Measurements from ENCODE around the gene MFAP4. TPM values are rescaled to one million over a fixed set of nuclear protein-coding genes. Genes with fewer than 3 reads are reported as not detected.
A peak's percentile ranks its signal among the peaks of the same experiment; 100 is the strongest.

Gene MFAP4
- total RNA-seq, 1 experiment from 2014 or later, result not detected

DNA sequence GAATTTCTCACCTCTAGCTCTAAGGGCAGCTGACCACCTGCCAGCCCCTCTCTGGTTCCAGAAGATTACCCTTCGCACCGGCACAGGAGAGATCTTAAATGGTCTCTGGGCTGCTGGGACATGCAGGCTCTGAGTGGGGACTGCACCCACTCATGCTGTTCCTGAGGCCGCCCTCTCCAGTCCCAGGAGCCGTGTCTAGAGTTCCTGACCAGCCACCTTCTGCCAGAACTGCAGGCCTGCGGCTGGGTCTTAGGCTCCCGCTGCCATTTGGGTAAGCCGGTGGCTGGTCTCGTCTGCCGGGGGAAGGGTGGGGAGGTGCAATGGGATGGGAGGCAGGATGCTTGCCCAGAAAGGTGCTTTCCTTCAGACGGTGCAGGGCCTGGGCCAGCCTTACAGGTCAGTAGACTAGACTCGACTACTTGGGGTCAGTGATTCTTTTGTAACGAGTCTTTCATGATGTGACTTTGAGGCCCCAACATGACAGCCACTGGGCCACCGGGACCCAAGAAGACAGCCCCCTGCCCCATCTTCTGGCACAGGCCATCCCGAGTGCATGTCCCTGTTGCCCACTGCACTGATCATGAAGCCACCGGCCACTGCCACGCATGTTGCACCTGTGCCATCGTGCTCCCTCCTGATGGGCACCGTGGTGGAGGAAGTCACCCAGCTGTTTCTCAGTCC is 50.9 kb downstream of the MFAP4 start:
- Histone ChIP-seq H3K27me3 (replicated peaks; ENCODE audit: control insufficient read depth, insufficient read depth, low read length) (no peaks in the 10 kb centered on the region), H3K36me3 (ENCODE audit: control insufficient read depth, insufficient read depth, low read length) (no peaks in the 10 kb centered on the region; the same call in none of the 2 replicates), H3K9me3 (no peaks in the 10 kb centered on the region), H3K4me3 (ENCODE audit: low read depth, low read length) (no peak overlapping the region), H3K4me1 (peaks cover 22% of the 10 kb centered on the region)
- Mint-ChIP-seq H3K4me1 (ENCODE audit: low read depth, unreplicated experiment) (peaks cover 7% of the 10 kb centered on the region), H3K36me3 (ENCODE audit: insufficient read depth, unreplicated experiment) (peaks cover 21% of the 10 kb centered on the region), H3K27me3 (ENCODE audit: insufficient read depth, unreplicated experiment) (no peaks in the 10 kb centered on the region), H3K27ac (ENCODE audit: unreplicated experiment) (no peak overlapping the region), H3K9me3 (ENCODE audit: unreplicated experiment) (no peaks in the 10 kb centered on the region), H3K4me3 (ENCODE audit: unreplicated experiment) (no peak overlapping the region)
- TF ChIP-seq, protein P1, sequence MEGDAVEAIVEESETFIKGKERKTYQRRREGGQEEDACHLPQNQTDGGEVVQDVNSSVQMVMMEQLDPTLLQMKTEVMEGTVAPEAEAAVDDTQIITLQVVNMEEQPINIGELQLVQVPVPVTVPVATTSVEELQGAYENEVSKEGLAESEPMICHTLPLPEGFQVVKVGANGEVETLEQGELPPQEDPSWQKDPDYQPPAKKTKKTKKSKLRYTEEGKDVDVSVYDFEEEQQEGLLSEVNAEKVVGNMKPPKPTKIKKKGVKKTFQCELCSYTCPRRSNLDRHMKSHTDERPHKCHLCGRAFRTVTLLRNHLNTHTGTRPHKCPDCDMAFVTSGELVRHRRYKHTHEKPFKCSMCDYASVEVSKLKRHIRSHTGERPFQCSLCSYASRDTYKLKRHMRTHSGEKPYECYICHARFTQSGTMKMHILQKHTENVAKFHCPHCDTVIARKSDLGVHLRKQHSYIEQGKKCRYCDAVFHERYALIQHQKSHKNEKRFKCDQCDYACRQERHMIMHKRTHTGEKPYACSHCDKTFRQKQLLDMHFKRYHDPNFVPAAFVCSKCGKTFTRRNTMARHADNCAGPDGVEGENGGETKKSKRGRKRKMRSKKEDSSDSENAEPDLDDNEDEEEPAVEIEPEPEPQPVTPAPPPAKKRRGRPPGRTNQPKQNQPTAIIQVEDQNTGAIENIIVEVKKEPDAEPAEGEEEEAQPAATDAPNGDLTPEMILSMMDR (IDR thresholded peaks at IDR 0.05; ENCODE audit: insufficient read depth in 1 of 2, low read depth in 1 of 2, low read length in 1 of 2, severe bottlenecking in 1 of 2, unreplicated experiment in 1 of 2), result no peak
- intact Hi-C loops (cut with micrococcal nuclease; ENCODE audit: unreplicated experiment), result no loop called here
- CTCF ChIA-PET, result no interaction called here
- BruUV-seq (replicated peaks), result no TSS peak
- peak in 1 of 2 experiments; percentile 33 for DNase-seq
- POLR2A ChIA-PET, result no interaction called here

DNA sequence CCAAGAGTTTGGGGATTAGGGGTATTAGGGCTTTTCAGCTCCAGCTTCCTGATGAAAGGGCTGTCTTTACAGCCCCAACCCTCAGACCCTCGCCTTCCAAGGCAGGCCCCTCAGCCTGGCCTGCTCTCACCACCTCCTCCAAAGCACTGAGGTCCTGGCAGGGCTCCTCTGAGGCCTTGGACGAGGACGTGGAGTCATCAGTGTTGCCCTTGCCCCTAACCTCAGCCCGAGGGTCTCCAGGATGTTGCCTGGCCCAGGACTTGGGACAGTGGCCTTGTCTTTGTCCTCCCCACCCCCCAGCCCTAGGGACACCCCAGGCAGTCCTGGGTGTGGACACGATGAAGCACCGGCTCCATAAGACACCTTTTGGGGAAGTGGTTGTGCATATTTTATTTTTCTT is 52.7 kb downstream of the MFAP4 start:
- Histone ChIP-seq H3K9me3 (no peaks in the 10 kb centered on the region), H3K36me3 (ENCODE audit: control insufficient read depth, insufficient read depth, low read length) (no peaks in the 10 kb centered on the region; the same call in none of the 2 replicates), H3K4me1 (peaks cover 22% of the 10 kb centered on the region), H3K4me3 (ENCODE audit: low read depth, low read length) (no peak overlapping the region), H3K27me3 (replicated peaks; ENCODE audit: control insufficient read depth, insufficient read depth, low read length) (no peaks in the 10 kb centered on the region)
- H3K36me3 Mint-ChIP-seq (ENCODE audit: insufficient read depth, unreplicated experiment), result peaks cover 24% of the 10 kb centered on the region
- peak in 1 of 2 experiments; percentile 32 for DNase-seq
- TF ChIP-seq, protein P1 (IDR thresholded peaks at IDR 0.05; ENCODE audit: insufficient read depth in 1 of 2, low read depth in 1 of 2, low read length in 1 of 2, severe bottlenecking in 1 of 2, unreplicated experiment in 1 of 2), result no peak
- H3K4me3 Mint-ChIP-seq (ENCODE audit: unreplicated experiment), result no peak overlapping the region
- no peaks in the 10 kb centered on the region for H3K9me3 Mint-ChIP-seq (ENCODE audit: unreplicated experiment)
- ChIA-PET POLR2A (no interaction called here), CTCF (no interaction called here)
- H3K27me3 Mint-ChIP-seq (ENCODE audit: insufficient read depth, unreplicated experiment), result no peaks in the 10 kb centered on the region
- intact Hi-C loops (cut with micrococcal nuclease; ENCODE audit: unreplicated experiment), result no loop called here
- no peak overlapping the region for H3K27ac Mint-ChIP-seq (ENCODE audit: unreplicated experiment)
- BruUV-seq (replicated peaks), result no TSS peak
- H3K4me1 Mint-ChIP-seq (ENCODE audit: low read depth, unreplicated experiment), result peaks cover 7% of the 10 kb centered on the region

DNA sequence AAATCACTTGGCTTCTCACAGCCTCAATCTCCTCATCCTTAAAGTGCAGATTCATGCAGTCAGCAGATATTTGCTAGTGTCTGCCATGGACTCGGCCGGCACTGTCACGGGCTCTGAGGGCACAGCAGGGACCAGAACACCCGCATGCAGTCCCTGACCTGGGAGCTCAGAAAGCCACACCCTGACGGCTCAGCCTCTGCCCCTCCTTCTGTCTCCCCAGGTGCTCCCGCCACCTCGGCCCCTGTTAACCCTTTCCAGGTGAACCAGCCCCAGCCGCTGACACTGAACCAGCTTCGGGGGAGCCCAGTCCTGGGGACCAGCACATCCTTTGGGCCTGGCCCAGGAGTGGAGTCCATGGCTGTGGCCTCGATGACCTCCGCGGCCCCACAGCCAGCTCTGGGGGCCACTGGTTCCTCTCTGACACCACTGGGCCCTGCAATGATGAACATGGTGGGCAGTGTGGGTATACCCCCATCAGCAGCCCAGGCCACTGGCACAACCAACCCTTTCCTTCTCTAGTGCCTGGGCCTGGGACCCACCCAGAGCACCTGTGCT is 53.2 kb downstream of the MFAP4 start:
- Mint-ChIP-seq H3K9me3 (ENCODE audit: unreplicated experiment) (no peaks in the 10 kb centered on the region), H3K27me3 (ENCODE audit: insufficient read depth, unreplicated experiment) (no peaks in the 10 kb centered on the region), H3K27ac (ENCODE audit: unreplicated experiment) (no peak overlapping the region), H3K4me3 (ENCODE audit: unreplicated experiment) (no peak overlapping the region), H3K4me1 (ENCODE audit: low read depth, unreplicated experiment) (peaks cover 7% of the 10 kb centered on the region), H3K36me3 (ENCODE audit: insufficient read depth, unreplicated experiment) (peaks cover 24% of the 10 kb centered on the region)
- DNase-seq, result no peak
- no TSS peak for BruUV-seq (replicated peaks)
- ChIA-PET POLR2A (no interaction called here), CTCF (no interaction called here)
- TF ChIP-seq, protein P1 (IDR thresholded peaks at IDR 0.05; ENCODE audit: insufficient read depth in 1 of 2, low read depth in 1 of 2, low read length in 1 of 2, severe bottlenecking in 1 of 2, unreplicated experiment in 1 of 2), result no peak
- Histone ChIP-seq H3K27me3 (replicated peaks; ENCODE audit: control insufficient read depth, insufficient read depth, low read length) (no peaks in the 10 kb centered on the region), H3K4me1 (peaks cover 22% of the 10 kb centered on the region), H3K36me3 (ENCODE audit: control insufficient read depth, insufficient read depth, low read length) (no peaks in the 10 kb centered on the region; the same call in none of the 2 replicates), H3K4me3 (ENCODE audit: low read depth, low read length) (no peak overlapping the region), H3K9me3 (no peaks in the 10 kb centered on the region)
- intact Hi-C loops (cut with micrococcal nuclease; ENCODE audit: unreplicated experiment), result no loop called here

Small RNA genes lying within 50 kb of the gene (microRNA-seq; reads per million reads assigned to microRNA genes)
- gene MIR1180, result 793 reads per million, percentile 86 among the genes with 10 or more reads in this experiment

Other genes with a start within 250 kb of the MFAP4 start
- 32.8 and 35.6 TPM in 2 replicates for gene EPN2, start 149.8 kb downstream of the MFAP4 start, total RNA-seq (2022)
- gene B9D1, start 24.5 kb downstream of the MFAP4 start, total RNA-seq (2022), result 8.1 and 11.5 TPM in 2 replicates
- gene MAPK7, start 8.7 kb downstream of the MFAP4 start, total RNA-seq (2022), result 20.8 and 22.1 TPM in 2 replicates
- gene RNF112, start 24.0 kb upstream of the MFAP4 start, total RNA-seq (2022), result 0.16 TPM in 1 of 2 replicates, not detected in the other
- 0.43 and 0.72 TPM in 2 replicates for gene SLC47A1, start 146.7 kb upstream of the MFAP4 start, total RNA-seq (2022)